Right lobe of liver (tissue), 6 donors: Measurements from ENCODE around the gene STX1B. TPM values are rescaled to one million over a fixed set of nuclear protein-coding genes. Genes with fewer than 3 reads are reported as not detected.

Experiments
- ATAC-seq, 4 donors: fragments of 200-7000 bp; cut with Tn5 transposase; one replicate each; pipeline ENCODE4 v1.9.1; 2020; ENCODE audit warnings: mild to moderate bottlenecking in 4 of 4, moderate library complexity in 4 of 4
- DNase-seq, 3 donors: peaks; one replicate each; pipeline ENCODE4 v3.0.0-alpha.2; 2020
- H3K27ac ChIP-seq, 3 donors: fragments of 200-600 bp; one replicate each; pipeline ENCODE4 v1.8.0; 2022
- H3K27me3 ChIP-seq, 2 donors: fragments of 200-600 bp; one replicate each; pipeline ENCODE4 v1.8.0; 2022
- H3K36me3 ChIP-seq, 4 donors: fragments of 200-600 bp; sonication (generic) in 1 of 4; one replicate each; pipeline versions ENCODE4 v1.5.1 to v1.8.0; 2017 to 2022; ENCODE audit warnings: control low read depth in 1 of 4
- H3K4me1 ChIP-seq, 4 donors: fragments of 200-600 bp; sonication (generic) in 1 of 4; one replicate each; pipeline versions ENCODE4 v1.5.1 to v1.8.0; 2017 to 2022; ENCODE audit warnings: control low read depth in 1 of 4
- H3K4me3 ChIP-seq, 3 donors: fragments of 200-600 bp; one replicate each; pipeline ENCODE4 v1.8.0; 2022
- H3K9me3 ChIP-seq, 4 donors: fragments of 200-600 bp; sonication (generic) in 1 of 4; one replicate each; pipeline versions ENCODE4 v1.5.1 to v1.8.0; 2017 to 2022; ENCODE audit warnings: control low read depth in 1 of 4
- CTCF ChIP-seq, 4 donors: fragments of 200-600 bp in 3 of 4; fragments of 450-650 bp in 1 of 4; IDR thresholded peaks; one replicate each; pipeline versions ENCODE4 v1.5.1 to v1.8.0; 2016 to 2022; ENCODE audit warnings: antibody characterized with exemption in 4 of 4, mild to moderate bottlenecking in 2 of 4
- POLR2A ChIP-seq: fragments of 450-650 bp; IDR thresholded peaks from one replicate; pipeline ENCODE4 v1.6.1; 2017; ENCODE audit warnings: antibody characterized with exemption, mild to moderate bottlenecking
- WGBS: methylation state at CpG from one replicate; pipeline ENCODE4 v1.1.6; 2018; ENCODE audit warnings: low coverage, low lambda C conversion rate; ENCODE audit not compliant: insufficient coverage; ENCODE audit errors: missing lambda C conversion rate; 5-methylcytosine and 5-hydroxymethylcytosine counted together
- intact Hi-C, 2 donors: fragments of 100-400 bp; cut with DNase I; formaldehyde crosslinking; loops; one replicate each; pipeline versions ENCODE4 v1.11.2 to v1.14.1; 2022
- total RNA-seq, 6 experiments: library from RNA; depleted of rRNA in 2 of 6; stranded (reverse); fragments of >200 nt in 2 of 6; fragmentation: NEBNext Ultra II Directional in 3 of 6; extraction: Animal tissue kit (Norgen Biotek cat#: 25700) in 3 of 6; gene quantifications; one replicate each; pipeline versions ENCODE4 v1.1.0 to v1.2.4, GENCODE V29; 2016 to 2023
- donor health status: DM: no; HTN: yes; CAD: no.
- donor health status: DM: no; HTN: no; CAD: no.
- donor health status: DM: no; HTN: no; CAD: no.
- donor health status: DM: no; HTN: yes; CAD: no.
- donor health status: DM: no; HTN: yes; CAD: no.

Gene STX1B
- total RNA-seq, 6 experiments from 2014 or later, result 0.61 to 4.5 (median 2.6) TPM

GRCh38 chr16:31007684-31008083 is 2.8 kb downstream of the STX1B start:
- no peaks in the 10 kb centered on the region for H3K9me3 ChIP-seq
- intact Hi-C loops, result no loop called here
- DNase-seq (no peak), ATAC-seq (no peak)
- 64% methylated on average over 6 of the region's 6 CpGs for WGBS
- no peak for TF ChIP-seq CTCF (IDR thresholded peaks at IDR 0.05)
- no peak for TF ChIP-seq POLR2A
- no peaks in the 10 kb centered on the region for H3K36me3 ChIP-seq
- no peaks in the 10 kb centered on the region for H3K4me1 ChIP-seq
- H3K27me3 ChIP-seq, result no peaks in the 10 kb centered on the region
- H3K4me3 ChIP-seq, result no peak overlapping the region
- H3K27ac ChIP-seq, result no peak overlapping the region

- ATAC-seq (no peak), DNase-seq (no peak)
- Histone ChIP-seq H3K27ac (no peak overlapping the region), H3K27me3 (no peaks in the 10 kb centered on the region), H3K36me3 (no peaks in the 10 kb centered on the region), H3K9me3 (no peaks in the 10 kb centered on the region), H3K4me3 (no peak overlapping the region), H3K4me1 (peaks cover 0 to 6% (median 0%) of the 10 kb centered on the region in 4 donors)
- no peak for TF ChIP-seq POLR2A
- TF ChIP-seq CTCF (IDR thresholded peaks at IDR 0.05), result no peak
- 82% methylated on average over 8 of the region's 8 CpGs for WGBS
- intact Hi-C loops, result no loop called here
Measured at GRCh38 chr16:31006589-31006988, 3.8 kb downstream of the STX1B start.

- no peak for TF ChIP-seq POLR2A
- no peak for TF ChIP-seq CTCF (IDR thresholded peaks at IDR 0.05)
- intact Hi-C loops, result no loop called here
- H3K36me3 ChIP-seq, result no peaks in the 10 kb centered on the region
- no CpG with 5 or more reads among the region's 7 CpGs for WGBS
- H3K4me3 ChIP-seq, result no peak overlapping the region
- H3K27ac ChIP-seq, result no peak overlapping the region
- DNase-seq, result no peak
- no peaks in the 10 kb centered on the region for H3K27me3 ChIP-seq
- no peak for ATAC-seq
- H3K9me3 ChIP-seq, result no peaks in the 10 kb centered on the region
- peaks cover 0 to 8% (median 0%) of the 10 kb centered on the region in 4 donors for H3K4me1 ChIP-seq
Measured at GRCh38 chr16:31006086-31006385, 4.4 kb downstream of the STX1B start.

- Histone ChIP-seq H3K9me3 (no peaks in the 10 kb centered on the region), H3K27me3 (no peaks in the 10 kb centered on the region), H3K27ac (no peak overlapping the region), H3K4me1 (peaks cover 0 to 13% (median 2%) of the 10 kb centered on the region in 4 donors), H3K4me3 (no peak overlapping the region), H3K36me3 (no peaks in the 10 kb centered on the region)
- ATAC-seq, result no peak
- TF ChIP-seq POLR2A (no peak), CTCF (IDR thresholded peaks at IDR 0.05) (no peak)
- 61% methylated on average over 13 of the region's 16 CpGs for WGBS
- intact Hi-C loops, result no loop called here
- DNase-seq, result no peak
Measured at GRCh38 chr16:31005350-31006085, 4.9 kb downstream of the STX1B start.

GRCh38 chr16:31004658-31005057 is 5.8 kb downstream of the STX1B start:
- H3K4me3 ChIP-seq, result no peak overlapping the region
- DNase-seq, result no peak
- H3K9me3 ChIP-seq, result no peaks in the 10 kb centered on the region
- TF ChIP-seq POLR2A, result no peak
- TF ChIP-seq CTCF (IDR thresholded peaks at IDR 0.05), result no peak
- no CpG with 5 or more reads among the region's 2 CpGs for WGBS
- peaks cover 0 to 22% (median 7%) of the 10 kb centered on the region in 4 donors for H3K4me1 ChIP-seq
- H3K27ac ChIP-seq, result no peak overlapping the region
- no peaks in the 10 kb centered on the region for H3K36me3 ChIP-seq
- no peaks in the 10 kb centered on the region for H3K27me3 ChIP-seq
- ATAC-seq, result no peak
- intact Hi-C loops, result no loop called here
